Suprapubic skin (tissue), 4 donors: Measurements from ENCODE around the gene NAA40. TPM values are rescaled to one million over a fixed set of nuclear protein-coding genes. Genes with fewer than 3 reads are reported as not detected.

Source experiments
- DNase-seq, 2 donors: peaks; one replicate each; pipeline ENCODE4 v3.0.0-alpha.2; 2019; ENCODE audit warnings: low spot score in 2 of 2
- H3K27ac ChIP-seq: fragments of 200-600 bp; sonication (generic); one replicate; pipeline ENCODE4 v1.5.1; 2019
- H3K27me3 ChIP-seq: fragments of 200-600 bp; sonication (generic); one replicate; pipeline ENCODE4 v1.5.1; 2019
- H3K36me3 ChIP-seq: fragments of 200-600 bp; sonication (generic); one replicate; pipeline ENCODE4 v1.5.1; 2019
- H3K4me1 ChIP-seq: fragments of 200-600 bp; sonication (generic); one replicate; pipeline ENCODE4 v1.5.1; 2019
- H3K4me3 ChIP-seq: fragments of 200-600 bp; sonication (generic); one replicate; pipeline ENCODE4 v1.5.1; 2019; ENCODE audit warnings: mild to moderate bottlenecking
- H3K9me3 ChIP-seq: fragments of 200-600 bp; sonication (generic); one replicate; pipeline ENCODE4 v1.5.1; 2019
- EP300 ChIP-seq: sonication (generic); formaldehyde crosslinking; IDR thresholded peaks from one replicate; pipeline ENCODE4 v1.6.1; 2017; ENCODE audit warnings: antibody characterized with exemption
- POLR2A ChIP-seq, 2 donors: fragments of 450-650 bp; IDR thresholded peaks; one replicate each; pipeline ENCODE4 v1.6.1; 2017; ENCODE audit warnings: antibody characterized with exemption in 2 of 2, mild to moderate bottlenecking in 2 of 2, moderate library complexity in 2 of 2
- POLR2AphosphoS5 ChIP-seq, 3 donors: sonication (generic); formaldehyde crosslinking; IDR thresholded peaks; one replicate each; pipeline ENCODE4 v1.6.1; 2017; ENCODE audit warnings: antibody characterized with exemption in 3 of 3
- WGBS: methylation state at CpG from one replicate; pipeline ENCODE4 v1.1.5; 2018; 5-methylcytosine and 5-hydroxymethylcytosine counted together
- total RNA-seq, 4 donors: library from RNA; depleted of rRNA; stranded (reverse); fragments of >200 nt; gene quantifications; one replicate each; pipeline ENCODE4 v1.1.0, GENCODE V29; 2016
- TF ChIP-seq, protein P1 (sequence below), 2 donors: fragments of 200-600 bp in 1 of 2; fragments of 450-650 bp in 1 of 2; sonication (generic) in 1 of 2; IDR thresholded peaks; one replicate each; pipeline ENCODE4 v1.5.1; 2016 to 2019; ENCODE audit warnings: antibody characterized with exemption in 2 of 2, mild to moderate bottlenecking in 1 of 2, moderate library complexity in 1 of 2

NAA40 gene
- total RNA-seq, 4 donors from 2014 or later, result 5.4 to 19.2 (median 8.2) TPM

DNA sequence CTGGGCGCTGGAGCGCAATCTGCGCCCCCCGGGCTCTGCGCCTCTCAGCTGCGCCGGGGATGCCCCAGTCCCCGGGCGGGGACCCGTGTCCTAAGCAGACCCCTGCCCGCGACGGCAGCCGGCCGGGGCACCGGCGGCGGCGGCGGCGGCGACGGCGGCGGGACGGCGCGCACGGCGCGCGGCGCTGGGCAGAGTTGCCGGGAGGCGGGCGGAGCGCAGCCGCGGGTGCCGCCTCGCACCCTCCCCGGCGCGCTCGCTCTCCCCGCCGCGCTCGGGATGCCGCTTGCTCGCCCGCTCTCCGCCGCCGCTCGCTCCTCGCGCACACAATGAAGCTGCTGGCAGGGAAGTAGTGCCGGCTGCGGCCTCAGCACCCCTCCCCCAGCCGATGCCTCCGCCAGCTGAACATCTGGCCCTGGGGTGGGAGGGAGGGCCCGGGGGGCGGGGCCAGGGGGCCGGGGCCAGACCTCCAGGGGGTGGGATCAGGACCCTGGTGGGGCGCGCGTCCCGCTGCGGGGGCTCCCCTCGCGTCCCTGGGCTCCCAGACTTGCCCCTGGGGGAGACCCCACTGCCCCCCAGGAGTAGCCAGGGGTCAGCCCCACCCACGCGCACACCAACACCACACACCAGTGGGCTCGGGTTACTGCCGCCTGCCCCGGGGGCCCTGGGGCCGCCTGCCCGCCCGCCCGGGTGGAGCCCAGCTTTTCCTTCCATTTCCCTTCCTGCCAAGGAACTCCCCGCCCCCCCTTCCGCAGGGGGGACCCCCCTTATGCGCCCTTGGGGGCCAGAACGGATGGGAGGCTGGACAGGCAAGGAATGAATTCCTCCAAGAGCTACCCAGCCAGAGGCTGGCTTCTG, 21.7 kb upstream of the NAA40 start, which contains the start of gene RCOR2:
Gene RCOR2 (minus strand): TSS at position 328 of the 855 bp plus-strand sequence. CDS start 708 bp downstream, outside the sequence.
- peak within 1 kb of the TSS; percentile 75 for H3K27ac ChIP-seq
- no peaks in the 10 kb centered on the region for H3K9me3 ChIP-seq
- 2% methylated on average over 21 of the region's 85 CpGs for WGBS
- H3K36me3 ChIP-seq, result no peaks in the 10 kb centered on the region
- DNase-seq, result no peak
- no peak for TF ChIP-seq EP300
- no peak for TF ChIP-seq POLR2AphosphoS5 (IDR thresholded peaks at IDR 0.05)
- TF ChIP-seq POLR2A (IDR thresholded peaks at IDR 0.05), result no peak
- TF ChIP-seq, protein P1, sequence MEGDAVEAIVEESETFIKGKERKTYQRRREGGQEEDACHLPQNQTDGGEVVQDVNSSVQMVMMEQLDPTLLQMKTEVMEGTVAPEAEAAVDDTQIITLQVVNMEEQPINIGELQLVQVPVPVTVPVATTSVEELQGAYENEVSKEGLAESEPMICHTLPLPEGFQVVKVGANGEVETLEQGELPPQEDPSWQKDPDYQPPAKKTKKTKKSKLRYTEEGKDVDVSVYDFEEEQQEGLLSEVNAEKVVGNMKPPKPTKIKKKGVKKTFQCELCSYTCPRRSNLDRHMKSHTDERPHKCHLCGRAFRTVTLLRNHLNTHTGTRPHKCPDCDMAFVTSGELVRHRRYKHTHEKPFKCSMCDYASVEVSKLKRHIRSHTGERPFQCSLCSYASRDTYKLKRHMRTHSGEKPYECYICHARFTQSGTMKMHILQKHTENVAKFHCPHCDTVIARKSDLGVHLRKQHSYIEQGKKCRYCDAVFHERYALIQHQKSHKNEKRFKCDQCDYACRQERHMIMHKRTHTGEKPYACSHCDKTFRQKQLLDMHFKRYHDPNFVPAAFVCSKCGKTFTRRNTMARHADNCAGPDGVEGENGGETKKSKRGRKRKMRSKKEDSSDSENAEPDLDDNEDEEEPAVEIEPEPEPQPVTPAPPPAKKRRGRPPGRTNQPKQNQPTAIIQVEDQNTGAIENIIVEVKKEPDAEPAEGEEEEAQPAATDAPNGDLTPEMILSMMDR (IDR thresholded peaks at IDR 0.05), result no peak
- peak within 1 kb of the TSS; percentile 57 for H3K4me3 ChIP-seq
- H3K27me3 ChIP-seq, result no peaks in the 10 kb centered on the region
- H3K4me1 ChIP-seq, result peaks cover 50% of the 10 kb centered on the region

DNA sequence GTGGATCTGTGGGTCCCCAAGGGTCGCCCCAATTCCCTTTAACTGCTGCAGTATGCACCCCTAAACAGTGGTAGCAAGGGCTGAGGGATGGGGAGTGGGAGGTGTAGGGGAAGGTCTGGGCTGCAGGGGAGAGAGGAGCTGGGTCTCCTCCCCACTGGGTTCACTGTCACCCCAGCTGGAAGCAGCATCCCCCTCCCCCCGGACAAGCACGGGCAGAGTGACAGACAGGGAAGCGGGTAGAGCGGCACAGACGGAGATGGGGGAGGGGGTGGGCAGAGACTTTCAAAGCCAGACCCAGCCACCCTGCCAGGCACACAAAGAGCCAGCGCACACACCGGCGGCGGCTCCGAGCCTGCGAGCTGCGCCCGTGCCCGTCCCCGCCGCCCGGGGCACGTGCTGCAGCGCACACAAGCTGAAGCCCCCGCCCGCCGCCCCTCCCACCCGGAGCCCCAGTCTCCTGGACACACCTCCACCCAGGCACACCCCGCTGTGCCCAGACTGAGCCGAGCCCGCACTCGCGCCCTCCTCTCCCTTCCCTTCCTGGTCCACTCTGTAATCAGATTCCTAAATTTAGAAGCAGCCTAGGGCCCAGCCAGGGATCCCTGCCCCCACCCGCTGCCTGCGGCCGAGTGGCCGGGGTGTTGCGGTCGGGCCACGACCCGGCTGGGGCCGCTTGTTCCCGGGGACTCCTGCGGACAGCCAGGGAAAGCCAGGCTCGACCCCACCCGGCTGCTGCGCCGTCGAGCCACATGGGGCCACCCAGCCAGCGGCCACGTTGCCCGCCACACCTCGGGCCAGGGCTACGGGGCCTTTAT, 20.9 kb upstream of the NAA40 start:
- H3K4me1 ChIP-seq, result peaks cover 50% of the 10 kb centered on the region
- peak overlapping the region; percentile 57 for H3K4me3 ChIP-seq
- H3K36me3 ChIP-seq, result no peaks in the 10 kb centered on the region
- H3K27me3 ChIP-seq, result no peaks in the 10 kb centered on the region
- no peak for DNase-seq
- peak overlapping the region; percentile 75 for H3K27ac ChIP-seq
- no peaks in the 10 kb centered on the region for H3K9me3 ChIP-seq
- no peak for TF ChIP-seq POLR2A (IDR thresholded peaks at IDR 0.05)
- no peak for TF ChIP-seq POLR2AphosphoS5 (IDR thresholded peaks at IDR 0.05)
- TF ChIP-seq, protein P1 (IDR thresholded peaks at IDR 0.05), result no peak
- no peak for TF ChIP-seq EP300
- 2% methylated on average over 11 of the region's 50 CpGs for WGBS

DNA sequence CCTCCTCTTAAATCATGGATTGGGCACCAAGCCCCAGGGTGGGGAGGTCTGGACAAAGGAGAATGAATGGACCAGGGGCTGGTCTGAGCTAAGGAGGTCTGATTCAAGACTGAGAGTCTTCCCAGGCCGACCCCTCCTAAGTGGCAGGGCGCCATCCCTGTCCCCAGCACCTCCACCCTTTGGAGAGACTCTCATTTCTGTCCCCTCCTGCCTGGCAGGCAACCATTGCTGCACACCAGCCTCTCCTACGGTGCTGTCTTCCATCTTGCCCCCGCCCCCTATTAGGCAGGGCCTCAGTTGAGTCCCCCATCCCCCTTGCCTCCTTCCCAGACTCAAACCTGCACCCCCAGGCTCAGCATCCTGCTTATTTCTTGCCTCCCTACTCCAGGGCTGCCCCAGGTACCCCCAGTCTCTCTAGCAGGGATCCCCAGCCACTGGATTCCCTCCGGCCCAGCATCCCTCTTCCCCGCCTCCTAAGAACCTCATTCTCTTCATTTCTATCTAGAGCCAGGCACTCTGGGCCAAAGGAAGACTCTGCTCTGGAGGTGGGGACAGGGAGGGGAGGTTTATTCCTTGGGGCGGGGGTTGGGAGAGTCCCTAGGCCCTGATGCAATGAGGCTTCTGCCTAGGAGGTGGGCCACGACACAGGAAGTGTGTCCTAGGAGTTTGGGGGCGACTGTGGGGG, 20.2 kb upstream of the NAA40 start:
- Histone ChIP-seq H3K4me1 (peaks cover 50% of the 10 kb centered on the region), H3K27me3 (no peaks in the 10 kb centered on the region), H3K4me3 (peak overlapping the region; percentile 57), H3K36me3 (no peaks in the 10 kb centered on the region), H3K27ac (peak overlapping the region; percentile 75), H3K9me3 (no peaks in the 10 kb centered on the region)
- 29% methylated on average over 9 of the region's 9 CpGs for WGBS
- TF ChIP-seq, protein P1 (IDR thresholded peaks at IDR 0.05), result no peak
- no peak for TF ChIP-seq POLR2A (IDR thresholded peaks at IDR 0.05)
- DNase-seq, result no peak

DNA sequence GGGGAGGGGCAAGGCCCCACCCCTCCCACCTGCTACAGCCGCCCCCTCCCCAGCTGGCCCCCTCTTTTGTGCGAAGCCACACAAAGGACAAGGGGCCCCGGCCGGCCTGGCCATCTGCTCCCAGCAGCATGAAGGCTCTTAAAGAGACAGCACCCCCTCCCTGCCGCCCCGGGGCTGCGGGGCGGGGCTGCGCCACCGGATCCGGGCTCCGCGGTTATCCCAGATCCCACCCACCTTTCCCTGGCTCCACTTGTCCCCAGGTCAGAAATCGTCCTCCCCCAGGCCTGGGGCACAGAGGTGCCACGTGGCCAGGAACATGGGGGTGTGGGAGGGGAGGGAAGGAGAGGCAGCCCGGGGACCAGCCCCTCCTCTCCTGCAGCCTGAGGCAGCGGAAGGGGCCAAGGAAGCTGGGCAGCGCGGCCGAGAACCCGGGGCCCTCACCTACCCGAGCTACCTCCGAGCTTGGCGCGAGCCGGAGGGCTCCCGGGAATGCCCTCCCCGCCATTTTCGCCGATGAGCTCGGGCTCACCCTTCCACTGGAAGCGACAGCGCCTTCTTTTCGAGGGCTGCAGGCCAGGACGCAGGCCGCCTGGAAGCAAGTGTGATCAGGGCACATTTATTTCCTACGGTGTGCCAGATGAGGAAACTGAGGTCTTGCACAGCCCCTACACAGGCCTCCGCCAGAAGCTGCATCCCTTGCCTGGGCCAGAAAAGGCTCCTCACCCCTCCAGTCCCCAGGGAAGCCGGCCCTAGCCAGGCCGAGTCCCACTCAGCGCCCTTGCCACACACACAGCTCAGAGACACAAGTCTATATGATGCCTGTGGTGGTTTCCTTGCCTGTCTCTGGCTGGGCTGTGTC, 19.3 kb upstream of the NAA40 start:
- WGBS, result 31% methylated on average over 7 of the region's 41 CpGs
- Histone ChIP-seq H3K4me3 (peak overlapping the region; percentile 43), H3K27me3 (no peaks in the 10 kb centered on the region), H3K4me1 (peaks cover 50% of the 10 kb centered on the region), H3K36me3 (no peaks in the 10 kb centered on the region), H3K9me3 (no peaks in the 10 kb centered on the region), H3K27ac (peak overlapping the region; percentile 75)
- no peak for TF ChIP-seq EP300
- TF ChIP-seq, protein P1 (IDR thresholded peaks at IDR 0.05), result no peak
- TF ChIP-seq POLR2A (IDR thresholded peaks at IDR 0.05), result no peak
- no peak for TF ChIP-seq POLR2AphosphoS5 (IDR thresholded peaks at IDR 0.05)
- no peak for DNase-seq
